HG03442 (cell line): ENCODE data around the gene ASTN2.

Source experiments
- ATAC-seq: cut with Tn5 transposase; IDR thresholded peaks from one replicate; pipeline ENCODE4 v1.9.1; 2021; ENCODE audit warnings: mild to moderate bottlenecking, moderate library complexity; ENCODE audit not compliant: unreplicated experiment

The ASTN2 gene

DNA sequence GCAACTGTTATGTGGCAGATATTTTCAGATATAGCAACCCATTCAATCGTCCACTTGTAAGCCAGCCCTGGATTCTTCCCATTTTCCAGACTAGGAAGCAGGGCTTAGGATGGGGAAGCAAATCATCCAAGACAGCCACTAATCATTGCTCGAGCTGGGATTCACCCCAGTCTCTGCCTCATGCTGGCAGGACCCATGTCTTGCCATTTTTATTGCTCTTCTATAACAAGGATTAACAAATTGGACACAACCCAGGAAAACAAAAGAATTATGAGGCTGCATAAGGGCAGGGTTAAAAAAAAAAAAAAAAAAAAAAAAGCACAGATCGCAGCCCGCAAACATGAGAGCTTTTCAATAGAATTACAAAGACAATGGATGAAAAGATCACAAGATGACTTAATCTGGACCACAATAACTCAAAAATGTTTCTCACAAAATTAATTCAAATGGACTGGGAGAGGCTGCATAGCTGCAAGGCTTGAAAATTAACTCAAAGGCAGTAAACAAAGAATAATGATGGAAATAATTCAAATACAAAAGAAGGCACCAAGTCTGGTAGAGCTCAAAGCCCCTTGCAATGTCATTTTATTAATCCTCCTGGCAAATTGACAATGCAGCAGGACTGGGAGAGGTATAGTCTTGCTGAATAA is 40.7 kb downstream of the ASTN2 start:
- no peak for ATAC-seq

- ATAC-seq = no peak
These were observed 46.1 kb downstream of the ASTN2 start for GRCh38 chr9:117368684-117369230.

DNA sequence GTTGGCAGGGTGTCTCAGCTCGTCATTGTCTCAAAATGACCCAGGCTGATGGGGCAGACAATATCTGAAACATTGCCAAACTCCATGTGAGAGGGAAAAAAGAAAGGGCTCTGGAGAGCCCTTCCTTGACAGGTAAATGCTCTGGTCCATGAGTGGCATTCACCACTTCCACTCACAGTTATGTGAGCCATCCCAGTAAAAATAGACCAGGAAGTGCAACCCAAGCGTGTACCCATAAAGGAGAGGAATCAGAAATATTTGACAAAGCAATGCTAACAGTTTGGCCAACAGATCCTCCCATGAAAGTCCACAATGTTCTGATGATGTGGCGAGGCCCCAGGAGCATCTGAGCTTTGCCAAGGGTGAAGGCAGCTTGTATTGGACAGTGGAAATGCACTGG is 49.4 kb downstream of the ASTN2 start:
- no peak for ATAC-seq

GRCh38 chr9:117363006-117363405 is 51.9 kb downstream of the ASTN2 start:
- ATAC-seq = no peak

GRCh38 chr9:117359910-117360309 is 54.9 kb downstream of the ASTN2 start:
- no peak for ATAC-seq

DNA sequence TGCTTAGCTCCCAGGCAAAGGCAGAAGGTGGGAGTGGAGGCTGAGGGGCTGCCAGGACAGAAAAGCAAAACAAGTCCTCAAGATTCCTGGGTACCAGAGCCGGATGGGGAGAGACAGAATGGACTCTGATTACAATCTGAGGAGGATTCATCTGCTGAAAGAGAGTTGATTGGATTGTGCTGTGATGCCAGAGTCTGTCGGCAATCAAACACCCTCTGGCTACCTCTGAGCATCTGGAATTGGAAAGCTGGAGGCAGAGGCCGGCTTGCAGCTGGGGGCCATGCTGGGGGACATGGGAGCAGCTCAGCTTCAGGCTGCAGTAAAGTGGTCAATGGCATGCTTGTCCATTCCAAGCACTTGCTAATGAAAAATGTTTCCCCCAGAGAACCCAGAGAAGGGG is 59.3 kb downstream of the ASTN2 start:
- ATAC-seq = no peak

GRCh38 chr9:117354997-117355396 is 59.9 kb downstream of the ASTN2 start:
- ATAC-seq = no peak

- ATAC-seq = no peak
These were observed 60.5 kb downstream of the ASTN2 start for GRCh38 chr9:117354244-117354847.

DNA sequence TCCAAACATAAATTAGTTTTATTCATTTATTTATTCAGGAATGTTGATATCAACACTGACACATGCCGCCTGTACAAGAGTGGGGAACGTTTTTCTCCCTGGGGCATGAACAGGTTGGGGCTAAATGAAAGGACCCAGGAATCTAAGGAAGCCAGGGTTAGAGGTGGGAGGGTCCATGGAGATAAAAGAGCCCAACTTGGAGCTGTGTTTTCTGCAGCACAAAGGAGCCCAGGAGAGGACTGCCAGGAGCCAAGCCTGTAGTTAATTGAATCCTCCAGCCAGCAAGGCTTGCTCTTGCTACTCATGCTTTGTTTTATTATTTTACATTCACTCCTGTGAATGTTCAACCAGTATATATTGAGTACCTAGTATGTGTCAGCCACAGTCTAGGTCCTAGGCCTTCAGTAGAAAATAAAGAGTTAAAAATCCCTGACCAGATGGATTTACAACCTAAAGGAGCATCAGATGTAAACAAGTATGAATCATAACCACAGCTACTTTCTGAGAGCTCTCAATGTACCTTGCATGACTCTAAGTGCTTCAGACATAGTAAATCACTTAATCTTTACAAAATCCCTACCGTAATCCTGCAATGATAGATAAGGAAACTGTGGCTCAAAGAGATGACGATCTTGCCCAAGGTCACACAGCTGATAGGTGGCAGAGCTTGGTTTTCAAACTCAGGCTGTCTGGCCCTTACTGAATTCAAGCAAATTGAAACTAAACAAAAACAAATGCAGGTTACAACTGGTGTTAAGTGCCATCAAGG is 69.8 kb downstream of the ASTN2 start:
- ATAC-seq = no peak

DNA sequence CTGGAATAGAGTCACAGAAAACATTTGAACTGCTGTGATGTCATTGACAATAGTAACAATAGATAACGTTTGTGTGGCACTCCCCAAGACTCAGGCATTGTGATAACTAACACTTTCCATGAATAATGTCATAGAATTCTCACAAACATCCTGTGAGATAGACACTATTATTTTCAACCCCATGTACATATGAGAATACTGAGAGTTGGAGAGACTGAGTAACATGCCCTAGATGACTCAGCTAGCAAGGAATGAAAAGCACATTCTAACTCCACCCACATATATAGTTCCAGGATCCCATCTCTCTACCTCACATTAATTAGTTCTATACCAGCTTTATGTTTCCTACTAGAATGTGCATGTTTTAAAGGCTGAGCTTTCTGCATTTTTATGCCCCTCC is 71.4 kb downstream of the ASTN2 start:
- ATAC-seq = no peak

DNA sequence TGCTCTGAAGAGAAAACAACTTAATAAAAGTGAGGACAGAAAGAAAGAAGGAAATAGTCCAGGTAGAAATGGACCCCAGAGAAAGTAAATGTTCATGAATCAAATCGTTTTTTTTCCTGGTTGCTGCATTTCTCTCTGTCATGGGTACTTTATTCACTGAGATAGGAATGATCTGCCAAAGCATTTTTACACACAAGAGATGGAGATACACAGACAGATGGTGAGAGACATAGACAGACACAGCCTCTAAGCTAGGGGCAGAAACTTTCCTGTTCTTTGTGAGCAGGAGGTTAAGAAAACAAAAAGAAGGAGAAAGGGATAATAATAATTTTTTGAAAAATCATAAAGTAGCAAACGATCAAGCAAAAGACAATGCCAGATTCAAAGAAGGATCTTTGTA is 73.7 kb downstream of the ASTN2 start:
- no peak for ATAC-seq

- ATAC-seq = no peak
These were observed 74.4 kb downstream of the ASTN2 start for GRCh38 chr9:117340422-117340821.

DNA sequence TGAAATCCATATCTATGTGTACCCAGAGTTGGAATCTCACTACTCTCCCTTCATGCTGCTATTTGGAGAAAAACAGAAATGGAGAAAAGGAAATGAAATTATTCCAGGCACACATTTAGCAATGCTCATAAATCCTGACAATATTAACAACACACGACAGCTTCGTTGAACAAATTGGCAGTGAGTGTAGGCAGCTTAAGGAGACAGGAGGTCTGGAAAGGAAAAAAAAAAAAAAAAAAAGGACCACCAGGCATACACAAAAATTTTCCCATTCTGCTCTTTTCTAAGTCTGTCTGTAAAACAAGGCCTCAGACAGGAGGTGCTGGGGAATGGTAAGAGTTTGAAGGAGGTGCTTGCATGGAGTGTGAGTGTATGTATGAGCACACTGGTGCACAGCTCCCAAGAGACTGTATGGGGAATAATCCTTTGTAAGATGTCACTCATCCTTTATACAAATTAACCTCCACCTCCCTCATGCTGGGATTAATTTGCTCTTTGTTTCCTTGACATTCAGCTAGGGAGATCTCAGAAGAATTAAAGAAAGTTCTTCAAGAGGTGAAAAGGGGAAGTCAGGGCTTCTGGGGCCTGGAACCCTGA is 78.9 kb downstream of the ASTN2 start:
- no peak for ATAC-seq

DNA sequence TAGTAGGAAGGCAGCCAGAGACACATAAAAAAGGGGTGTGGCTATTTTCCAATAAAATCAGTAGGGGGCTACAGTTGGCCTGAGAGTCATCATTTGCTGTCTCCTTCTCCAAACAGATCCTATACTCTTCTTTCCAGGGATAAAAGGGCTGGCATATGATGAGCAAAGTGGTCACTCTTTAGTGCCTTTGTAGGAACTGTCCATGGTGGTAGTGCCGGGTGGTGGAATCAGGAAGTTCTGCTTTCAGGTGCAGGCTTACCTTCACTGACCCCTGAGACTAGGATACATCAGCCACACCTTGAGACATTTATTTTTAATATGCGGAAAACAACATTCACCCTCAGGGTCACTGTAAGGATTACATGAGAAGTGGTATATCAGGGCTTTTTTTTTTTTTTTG is 80.8 kb downstream of the ASTN2 start:
- no peak for ATAC-seq

DNA sequence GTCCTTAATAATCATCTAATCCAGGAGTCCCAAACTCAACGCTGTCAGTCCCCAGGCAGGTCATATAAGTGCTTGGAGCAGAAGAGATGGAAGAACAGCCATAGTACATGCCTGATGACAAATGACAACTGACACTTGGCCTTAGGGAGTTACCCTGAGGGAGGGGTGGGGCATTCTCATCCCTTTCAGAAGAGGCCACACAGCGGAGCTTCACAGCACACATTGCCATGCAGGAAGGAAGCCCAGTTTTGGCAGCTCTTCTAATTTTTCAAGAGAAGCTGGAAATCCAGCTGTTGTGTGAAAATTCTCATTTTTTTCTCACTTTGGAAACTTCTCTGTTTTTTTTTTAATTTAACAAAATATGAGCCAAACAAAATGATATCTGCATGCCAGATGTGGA is 89.0 kb downstream of the ASTN2 start:
- ATAC-seq = no peak

GRCh38 chr9:117325110-117325731 is 89.6 kb downstream of the ASTN2 start:
- no peak for ATAC-seq

DNA sequence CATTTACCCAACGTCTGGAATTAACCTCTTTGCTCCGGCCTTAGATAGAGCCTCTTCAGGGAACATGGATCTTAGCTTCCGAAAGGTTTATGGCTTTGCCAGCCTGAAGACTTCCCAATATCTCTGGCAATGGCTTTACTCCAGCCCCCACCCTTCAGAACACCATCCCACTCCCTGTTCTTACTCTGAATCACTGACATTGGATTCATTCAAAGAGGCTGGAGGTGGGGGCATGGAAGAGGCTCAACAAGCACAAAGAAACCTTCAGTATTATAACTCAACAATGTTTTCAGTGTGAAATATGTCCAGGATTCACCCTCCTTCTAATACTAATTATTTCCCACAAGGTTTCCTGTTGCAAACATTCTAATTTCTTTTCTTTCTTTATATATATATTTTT is 91.5 kb downstream of the ASTN2 start:
- no peak for ATAC-seq

DNA sequence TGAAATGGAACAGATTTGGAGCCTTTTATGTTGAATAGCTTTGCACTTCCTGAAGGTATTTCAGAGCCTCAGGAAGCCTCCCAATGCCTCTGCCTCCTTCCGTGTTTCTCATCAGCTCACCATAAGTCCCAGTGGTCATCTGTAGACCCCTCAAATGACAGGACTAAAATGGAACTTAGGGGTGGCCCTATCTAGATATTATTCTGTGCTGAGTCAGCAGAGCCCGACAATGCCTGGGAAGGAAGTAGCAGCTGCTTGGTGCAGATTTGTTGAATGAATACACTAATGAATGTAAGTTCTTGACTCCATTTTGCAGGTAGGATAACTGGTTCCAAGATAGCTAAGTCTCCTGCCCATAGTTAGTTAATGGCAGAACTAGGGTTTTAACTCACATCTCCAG is 97.7 kb downstream of the ASTN2 start:
- ATAC-seq = no peak

DNA sequence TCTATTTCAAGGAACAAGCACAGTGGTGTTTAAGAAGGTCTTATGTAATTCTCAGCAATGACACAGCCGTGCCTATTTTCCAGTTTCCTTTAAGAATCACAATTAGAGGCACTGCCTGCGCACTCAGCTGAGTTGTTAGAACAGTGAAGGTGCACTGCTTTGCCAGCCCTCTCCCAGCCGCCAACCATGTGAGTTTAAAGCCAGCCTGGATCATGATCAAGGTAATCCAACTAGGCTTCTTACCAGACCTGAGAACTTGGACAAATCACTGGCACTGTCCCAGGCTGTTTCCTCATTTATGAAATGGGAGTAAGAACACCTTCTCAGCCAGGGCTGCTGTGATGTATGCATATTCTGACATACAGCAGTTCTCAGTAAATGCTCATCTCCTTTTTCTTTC is 99.6 kb downstream of the ASTN2 start:
- ATAC-seq = no peak

DNA sequence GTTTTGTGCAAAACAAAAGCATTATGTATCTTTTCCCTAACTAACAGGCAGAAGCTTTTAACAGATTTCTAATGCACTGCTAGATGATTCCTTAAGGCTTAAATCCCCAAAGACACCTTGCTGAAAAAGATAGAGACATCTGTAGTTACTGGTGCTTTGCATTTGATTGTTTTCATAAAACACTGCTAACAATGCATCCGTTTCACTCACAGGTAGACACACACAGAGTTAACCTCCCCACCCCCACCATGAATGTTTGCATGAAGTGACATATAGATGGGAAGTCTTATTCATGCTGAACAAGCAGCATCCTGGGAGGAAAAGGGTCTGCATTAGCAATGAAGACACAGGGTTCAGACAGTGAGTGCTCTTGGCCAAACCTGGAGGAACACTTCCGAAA is 100.9 kb downstream of the ASTN2 start:
- ATAC-seq = no peak

DNA sequence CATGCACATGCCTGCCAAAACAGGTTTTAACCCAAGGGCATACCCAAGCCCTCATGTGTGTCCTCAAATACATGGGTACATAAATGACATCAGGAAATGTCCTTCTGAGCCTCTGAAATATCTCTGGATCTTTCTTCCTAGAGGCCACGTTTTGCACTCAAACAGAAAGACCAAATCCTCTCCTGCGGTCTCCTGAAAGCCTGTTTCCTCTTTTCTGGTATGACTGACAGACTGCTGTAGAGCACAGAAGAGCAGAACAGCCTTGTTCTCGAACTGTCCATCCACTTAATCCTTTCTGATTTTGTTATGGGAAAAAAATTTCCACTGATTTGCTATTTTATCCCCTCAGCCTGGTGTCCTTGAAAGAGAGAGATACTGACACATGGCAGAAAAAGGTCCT is 107.2 kb downstream of the ASTN2 start:
- ATAC-seq = no peak
